ENCODE measurements around the gene TNFRSF1B.

GRCh38 chr1:12121212-12122003 lies 45.4 kb upstream of the TNFRSF1B start:
- no peak for TF ChIP-seq FOXM1 (IDR thresholded peaks at IDR 0.05; ENCODE audit: borderline replicate concordance)
- TF ChIP-seq SUZ12 (IDR thresholded peaks at IDR 0.05) = no peak
- TF ChIP-seq HDGF (IDR thresholded peaks at IDR 0.05; ENCODE audit: borderline replicate concordance) = no peak
- no peak for TF ChIP-seq ELF4 (IDR thresholded peaks at IDR 0.05)
- no peak for TF ChIP-seq L3MBTL2 (conservative IDR thresholded peaks at IDR 0.05)
